ENCODE data around the gene SEZ6.

DNA sequence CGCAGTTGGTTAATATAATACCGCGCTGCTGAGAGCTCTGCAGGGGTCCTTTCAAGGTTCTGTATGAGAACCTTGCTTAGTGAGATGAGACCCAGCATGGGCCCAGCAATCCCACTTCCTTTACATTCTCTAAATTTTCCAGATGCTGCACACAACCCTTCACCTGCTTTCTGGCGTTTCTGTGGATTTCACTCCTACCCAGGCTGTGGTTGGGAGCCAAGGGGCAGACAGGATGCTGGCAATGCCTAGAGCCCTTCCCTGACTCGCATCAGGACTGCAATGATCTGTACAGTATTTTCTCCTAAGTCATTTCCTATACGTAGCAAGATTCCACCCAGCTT, 27.0 kb upstream of the SEZ6 start:
- TF ChIP-seq, protein P1, sequence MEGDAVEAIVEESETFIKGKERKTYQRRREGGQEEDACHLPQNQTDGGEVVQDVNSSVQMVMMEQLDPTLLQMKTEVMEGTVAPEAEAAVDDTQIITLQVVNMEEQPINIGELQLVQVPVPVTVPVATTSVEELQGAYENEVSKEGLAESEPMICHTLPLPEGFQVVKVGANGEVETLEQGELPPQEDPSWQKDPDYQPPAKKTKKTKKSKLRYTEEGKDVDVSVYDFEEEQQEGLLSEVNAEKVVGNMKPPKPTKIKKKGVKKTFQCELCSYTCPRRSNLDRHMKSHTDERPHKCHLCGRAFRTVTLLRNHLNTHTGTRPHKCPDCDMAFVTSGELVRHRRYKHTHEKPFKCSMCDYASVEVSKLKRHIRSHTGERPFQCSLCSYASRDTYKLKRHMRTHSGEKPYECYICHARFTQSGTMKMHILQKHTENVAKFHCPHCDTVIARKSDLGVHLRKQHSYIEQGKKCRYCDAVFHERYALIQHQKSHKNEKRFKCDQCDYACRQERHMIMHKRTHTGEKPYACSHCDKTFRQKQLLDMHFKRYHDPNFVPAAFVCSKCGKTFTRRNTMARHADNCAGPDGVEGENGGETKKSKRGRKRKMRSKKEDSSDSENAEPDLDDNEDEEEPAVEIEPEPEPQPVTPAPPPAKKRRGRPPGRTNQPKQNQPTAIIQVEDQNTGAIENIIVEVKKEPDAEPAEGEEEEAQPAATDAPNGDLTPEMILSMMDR (IDR thresholded peaks at IDR 0.05), result no peak
- TF ChIP-seq POLR2A (IDR thresholded peaks at IDR 0.05), result no peak

All from vagina (tissue), 2 donors.